RWPE2 (cell line): ENCODE measurements around the gene ISCU.

Experiments used
- ATAC-seq: fragments of 200-7000 bp; cut with Tn5 transposase; 3 replicates; pipeline ENCODE4 v1.9.1; 2021; ENCODE audit warnings: low read depth
- DNase-seq: peaks from one replicate; pipeline ENCODE4 v3.0.0-alpha.2; 2020; ENCODE audit warnings: low spot score
- H3K27ac ChIP-seq: fragments of 450-650 bp; 2 replicates; pipeline ENCODE4 v1.5.1; 2017; ENCODE audit warnings: mild to moderate bottlenecking; ENCODE audit not compliant: poor library complexity, severe bottlenecking
- H3K27me3 ChIP-seq: fragments of 250-450 bp; sonication (Bioruptor Pico); 2 replicates; pipeline ENCODE4 v1.5.1; 2021; ENCODE audit warnings: mild to moderate bottlenecking, moderate library complexity; ENCODE audit not compliant: insufficient read depth, poor library complexity, severe bottlenecking
- H3K36me3 ChIP-seq: fragments of 250-450 bp; sonication (Bioruptor Pico); 2 replicates; pipeline ENCODE4 v1.5.1; 2020; ENCODE audit warnings: low read depth, mild to moderate bottlenecking, moderate library complexity
- H3K4me1 ChIP-seq: fragments of 250-450 bp; sonication (Bioruptor Pico); 2 replicates; pipeline ENCODE4 v1.5.1; 2021; ENCODE audit warnings: mild to moderate bottlenecking, moderate library complexity; ENCODE audit not compliant: insufficient read depth, poor library complexity, severe bottlenecking
- H3K4me3 ChIP-seq: fragments of 250-450 bp; sonication (Bioruptor Pico); 2 replicates; pipeline ENCODE4 v1.5.1; 2021; ENCODE audit warnings: mild to moderate bottlenecking, moderate library complexity; ENCODE audit not compliant: severe bottlenecking
- H3K9me3 ChIP-seq: fragments of 250-450 bp; sonication (Bioruptor Pico); 2 replicates; pipeline ENCODE4 v1.5.1; 2021; ENCODE audit warnings: mild to moderate bottlenecking, moderate library complexity; ENCODE audit not compliant: severe bottlenecking
- CTCF ChIP-seq: fragments of 450-650 bp; IDR thresholded peaks from one replicate; pipeline ENCODE4 v1.5.1; 2017; ENCODE audit warnings: mild to moderate bottlenecking, moderate library complexity; ENCODE audit not compliant: poor library complexity, severe bottlenecking

ISCU gene

GRCh38 chr12:108578264-108578663 is 15.9 kb downstream of the ISCU start:
- no peak overlapping the region for H3K4me3 ChIP-seq
- DNase-seq (no peak), ATAC-seq (no peak)
- no peaks in the 10 kb centered on the region for H3K36me3 ChIP-seq
- TF ChIP-seq CTCF: no peak
- H3K4me1 ChIP-seq: no peaks in the 10 kb centered on the region
- H3K27ac ChIP-seq: no peak overlapping the region
- no peaks in the 10 kb centered on the region for H3K9me3 ChIP-seq
- H3K27me3 ChIP-seq: no peaks in the 10 kb centered on the region

GRCh38 chr12:108578813-108579212 is 16.4 kb downstream of the ISCU start:
- TF ChIP-seq CTCF: no peak
- Histone ChIP-seq H3K4me3 (no peak overlapping the region), H3K27ac (no peak overlapping the region), H3K27me3 (no peaks in the 10 kb centered on the region), H3K9me3 (no peaks in the 10 kb centered on the region), H3K36me3 (no peaks in the 10 kb centered on the region), H3K4me1 (no peaks in the 10 kb centered on the region)
- ATAC-seq: no peak
- DNase-seq: no peak

DNA sequence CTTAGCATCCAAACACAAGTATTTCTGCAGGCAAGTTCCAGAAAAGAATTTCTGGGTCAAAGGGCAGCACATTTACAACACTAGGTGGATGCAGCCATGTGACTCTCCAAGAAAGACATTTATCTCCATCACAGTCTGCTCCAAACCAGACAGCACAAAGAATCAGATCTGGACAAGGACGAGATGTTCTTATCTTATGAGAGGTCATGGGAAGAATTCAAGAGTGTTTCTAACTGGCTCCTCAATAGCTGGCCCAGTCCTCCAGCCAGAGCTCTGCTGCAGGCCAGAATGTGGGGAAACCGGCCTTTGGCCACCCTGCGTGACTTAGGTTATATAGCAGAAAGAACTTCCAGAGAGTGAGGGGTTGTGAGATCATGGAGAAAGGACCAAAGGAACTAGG is 18.1 kb downstream of the ISCU start:
- ATAC-seq: no peak
- H3K9me3 ChIP-seq: no peaks in the 10 kb centered on the region
- H3K4me1 ChIP-seq: no peaks in the 10 kb centered on the region
- no peak for DNase-seq
- no peak overlapping the region for H3K27ac ChIP-seq
- H3K27me3 ChIP-seq: no peaks in the 10 kb centered on the region
- H3K36me3 ChIP-seq: no peaks in the 10 kb centered on the region
- TF ChIP-seq CTCF: no peak
- H3K4me3 ChIP-seq: no peak overlapping the region

GRCh38 chr12:108581311-108582227 is 19.2 kb downstream of the ISCU start:
- no peaks in the 10 kb centered on the region for H3K27me3 ChIP-seq
- no peaks in the 10 kb centered on the region for H3K4me1 ChIP-seq
- no peaks in the 10 kb centered on the region for H3K9me3 ChIP-seq
- no peak overlapping the region for H3K4me3 ChIP-seq
- no peak for TF ChIP-seq CTCF
- ATAC-seq (no peak), DNase-seq (no peak)
- H3K27ac ChIP-seq: no peak overlapping the region
- no peaks in the 10 kb centered on the region for H3K36me3 ChIP-seq

GRCh38 chr12:108582509-108582908 is 20.1 kb downstream of the ISCU start:
- H3K27ac ChIP-seq: no peak overlapping the region
- H3K36me3 ChIP-seq: no peaks in the 10 kb centered on the region
- DNase-seq (no peak), ATAC-seq (no peak)
- H3K27me3 ChIP-seq: no peaks in the 10 kb centered on the region
- H3K9me3 ChIP-seq: no peaks in the 10 kb centered on the region
- TF ChIP-seq CTCF: no peak
- no peak overlapping the region for H3K4me3 ChIP-seq
- no peaks in the 10 kb centered on the region for H3K4me1 ChIP-seq
